HG03571 (cell line): ENCODE measurements around the gene RBM33.
A peak's percentile ranks its signal among the peaks of the same experiment; 100 is the strongest.
"Not testable (repeated sequence)": the region's sequence is repeated elsewhere in the genome, so short reads cannot be mapped to it uniquely, and the experiment has no call there.

Experiments used
- ATAC-seq: cut with Tn5 transposase; IDR thresholded peaks from one replicate; pipeline ENCODE4 v1.9.1; 2021; ENCODE audit not compliant: unreplicated experiment

The RBM33 gene, protein sequence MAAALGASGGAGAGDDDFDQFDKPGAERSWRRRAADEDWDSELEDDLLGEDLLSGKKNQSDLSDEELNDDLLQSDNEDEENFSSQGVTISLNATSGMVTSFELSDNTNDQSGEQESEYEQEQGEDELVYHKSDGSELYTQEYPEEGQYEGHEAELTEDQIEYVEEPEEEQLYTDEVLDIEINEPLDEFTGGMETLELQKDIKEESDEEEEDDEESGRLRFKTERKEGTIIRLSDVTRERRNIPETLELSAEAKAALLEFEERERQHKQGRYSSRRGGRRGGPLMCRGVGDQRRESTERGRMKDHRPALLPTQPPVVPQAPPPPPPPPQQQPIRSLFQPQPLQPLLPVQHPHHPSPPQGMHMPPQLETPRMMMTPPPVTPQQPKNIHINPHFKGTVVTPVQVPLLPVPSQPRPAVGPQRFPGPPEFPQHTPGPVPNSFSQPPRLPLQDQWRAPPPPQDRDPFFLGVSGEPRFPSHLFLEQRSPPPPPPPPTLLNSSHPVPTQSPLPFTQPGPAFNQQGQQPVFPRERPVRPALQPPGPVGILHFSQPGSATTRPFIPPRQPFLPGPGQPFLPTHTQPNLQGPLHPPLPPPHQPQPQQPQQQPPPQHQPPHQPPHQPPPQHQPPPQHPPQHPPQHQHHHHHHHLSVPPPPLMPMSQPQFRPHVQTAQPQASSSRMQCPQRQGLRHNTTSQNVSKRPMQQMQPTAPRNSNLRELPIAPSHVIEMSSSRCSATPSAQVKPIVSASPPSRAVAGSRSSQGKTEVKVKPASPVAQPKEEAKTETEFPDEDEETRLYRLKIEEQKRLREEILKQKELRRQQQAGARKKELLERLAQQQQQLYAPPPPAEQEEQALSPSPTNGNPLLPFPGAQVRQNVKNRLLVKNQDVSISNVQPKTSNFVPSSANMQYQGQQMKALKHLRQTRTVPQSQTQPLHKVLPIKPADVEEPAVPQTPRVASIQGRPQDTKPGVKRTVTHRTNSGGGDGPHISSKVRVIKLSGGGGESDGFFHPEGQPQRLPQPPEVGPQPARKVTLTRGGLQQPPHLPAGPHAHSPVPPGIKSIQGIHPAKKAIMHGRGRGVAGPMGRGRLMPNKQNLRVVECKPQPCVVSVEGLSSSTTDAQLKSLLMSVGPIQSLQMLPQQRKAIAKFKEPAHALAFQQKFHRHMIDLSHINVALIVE

GRCh38 chr7:155644178-155644970 is at the start of gene RBM33:
TSS of gene RBM33 (plus strand) at chr7:155644661. CDS start at chr7:155644877, 216 bp downstream.
- peak; percentile 80 for ATAC-seq

GRCh38 chr7:155594961-155595366 is 49.5 kb upstream of the RBM33 start:
- ATAC-seq, result no peak

DNA sequence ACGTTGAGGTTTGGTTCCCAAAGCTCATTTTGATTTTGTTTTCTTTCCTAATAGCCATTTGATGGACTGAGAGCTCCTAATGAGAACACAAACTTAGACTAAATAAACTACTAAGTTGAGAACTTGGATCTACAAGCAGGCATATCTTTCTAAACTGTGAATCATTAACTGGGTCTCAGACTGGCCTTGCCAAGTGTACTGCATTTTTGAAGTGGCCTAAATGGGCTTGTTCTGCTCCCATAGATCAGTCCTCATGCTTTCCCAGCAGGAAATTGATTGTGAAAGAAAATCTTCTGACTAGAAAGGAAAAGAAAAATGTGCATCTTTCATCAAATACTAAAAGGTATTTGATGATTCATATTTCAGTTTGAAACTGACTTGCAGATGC is 46.7 kb upstream of the RBM33 start:
- ATAC-seq, result no peak

GRCh38 chr7:155598810-155599210 is 45.7 kb upstream of the RBM33 start:
- ATAC-seq, result peak; percentile 76

DNA sequence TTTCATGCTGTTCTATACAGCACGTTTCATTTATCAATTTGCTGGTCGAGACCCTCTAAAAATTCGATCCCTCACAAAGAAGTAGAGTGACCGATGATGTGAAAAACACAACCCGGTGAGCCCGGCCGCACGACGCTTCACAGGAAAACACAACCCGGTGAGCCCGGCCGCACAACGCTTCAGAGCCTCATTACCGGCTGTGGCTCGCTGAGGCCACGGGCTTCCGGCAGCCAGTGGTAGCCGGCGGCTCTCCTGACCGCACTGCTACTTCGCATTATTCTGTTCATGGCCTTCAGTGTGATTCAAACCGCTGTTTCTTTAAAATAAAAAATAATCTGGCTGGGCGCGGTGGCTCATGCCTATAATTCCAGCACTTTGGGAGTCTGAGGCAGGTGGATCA is 42.3 kb upstream of the RBM33 start:
- no peak for ATAC-seq

DNA sequence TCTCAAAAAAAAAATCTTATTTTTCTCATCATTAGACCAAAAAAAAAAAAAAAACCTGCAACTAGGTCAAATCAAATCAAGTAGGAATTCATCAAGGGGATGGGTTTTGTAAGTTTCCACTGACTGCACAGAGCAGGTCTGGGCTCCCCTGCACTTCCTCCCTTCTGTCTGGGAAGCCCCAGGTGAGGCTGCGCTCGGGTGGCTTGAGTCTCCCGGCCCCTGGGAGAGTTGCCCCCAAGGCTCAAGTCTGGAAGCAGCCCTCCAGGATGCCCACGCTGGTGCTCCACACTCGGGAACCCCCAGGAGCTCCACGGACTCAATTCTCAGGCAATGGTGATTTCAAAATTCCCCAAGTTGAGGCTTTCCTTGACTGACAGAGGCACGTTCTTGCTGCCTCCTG is 41.7 kb upstream of the RBM33 start:
- no peak for ATAC-seq

DNA sequence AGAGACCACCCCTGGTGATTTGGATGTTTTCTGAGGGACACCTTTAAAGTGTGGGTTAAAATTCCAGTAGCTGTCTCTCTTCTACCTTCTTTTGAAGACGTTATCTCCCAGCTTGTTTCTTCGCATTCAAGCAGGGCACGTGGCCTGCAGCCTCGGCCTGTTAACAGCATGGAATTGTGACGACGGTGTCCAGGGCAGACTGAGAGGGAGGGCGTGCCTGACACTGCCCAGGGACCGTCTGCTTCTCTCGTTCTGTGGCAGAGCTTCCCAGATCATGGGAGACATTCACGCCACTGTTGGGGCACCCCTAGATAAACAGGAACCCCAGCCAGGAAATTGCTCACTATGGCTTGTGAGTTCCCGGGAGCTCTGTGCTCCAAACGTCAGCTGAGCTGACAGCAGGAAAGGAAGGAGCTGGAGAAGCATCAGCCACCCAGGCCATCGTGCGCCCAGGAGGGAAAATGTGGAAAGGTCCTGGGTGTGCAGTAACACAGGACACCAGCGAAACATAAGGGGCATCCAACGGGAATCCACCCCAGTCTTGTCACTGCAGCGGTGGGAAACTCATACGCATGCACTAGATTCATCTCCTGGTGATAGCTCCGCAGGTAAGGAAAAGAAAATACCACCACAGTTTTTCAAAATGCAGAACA is 41.1 kb upstream of the RBM33 start:
- ATAC-seq, result no peak

DNA sequence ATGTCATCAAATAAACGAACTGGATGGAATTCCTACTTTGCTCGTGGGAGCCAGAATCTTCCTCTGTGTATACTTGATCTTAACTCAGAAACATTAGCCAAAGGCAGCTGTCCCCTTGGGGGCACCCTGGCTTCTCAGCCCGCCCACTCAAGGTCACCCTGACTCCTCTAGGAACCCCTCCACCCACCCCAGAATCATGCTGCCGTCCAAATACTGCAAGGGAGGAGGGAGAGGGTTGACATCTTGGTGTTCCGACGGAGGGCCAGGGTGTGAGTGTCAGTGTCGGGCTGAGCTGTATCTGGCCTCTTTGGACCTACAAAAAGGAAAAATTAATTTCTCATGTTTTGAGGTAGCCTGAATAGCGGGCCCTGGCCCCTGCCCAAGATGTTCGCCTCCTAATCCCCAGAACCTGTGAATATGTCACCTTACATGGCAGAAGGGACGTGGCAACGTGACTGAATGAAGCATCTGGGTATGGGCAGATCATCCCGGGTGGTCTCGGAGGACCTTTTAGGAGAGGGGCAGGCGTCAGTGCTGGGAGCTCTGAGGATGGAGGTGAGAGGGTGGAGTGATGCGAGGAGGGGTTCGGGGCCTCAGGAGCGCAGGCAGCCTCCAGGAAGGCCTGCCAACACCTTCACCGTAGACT is 40.5 kb upstream of the RBM33 start:
- ATAC-seq, result no peak

- ATAC-seq, result no peak
These were observed 39.9 kb upstream of the RBM33 start for GRCh38 chr7:155604504-155604997.

DNA sequence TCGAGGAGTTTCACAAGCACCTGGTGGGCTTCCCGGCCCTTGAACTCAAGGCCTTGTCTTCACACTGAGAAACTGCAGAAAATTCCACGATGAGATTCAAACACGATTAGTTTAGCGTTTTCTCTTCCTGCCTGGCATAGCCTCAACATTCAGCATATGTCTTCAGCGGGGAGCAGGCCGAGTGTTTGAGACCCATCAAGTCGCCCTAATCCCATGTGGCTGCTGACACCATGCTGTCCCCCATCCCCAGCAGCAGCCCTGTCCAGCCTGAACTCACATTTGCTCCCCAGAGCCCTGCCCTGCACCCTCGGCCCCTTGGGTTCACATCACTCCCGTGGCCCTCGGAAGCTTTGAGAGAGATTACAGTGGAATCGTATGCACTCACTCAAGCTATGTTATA is 35.3 kb upstream of the RBM33 start:
- no peak for ATAC-seq

- no peak for ATAC-seq
These were observed 33.7 kb upstream of the RBM33 start for GRCh38 chr7:155610633-155611193.

DNA sequence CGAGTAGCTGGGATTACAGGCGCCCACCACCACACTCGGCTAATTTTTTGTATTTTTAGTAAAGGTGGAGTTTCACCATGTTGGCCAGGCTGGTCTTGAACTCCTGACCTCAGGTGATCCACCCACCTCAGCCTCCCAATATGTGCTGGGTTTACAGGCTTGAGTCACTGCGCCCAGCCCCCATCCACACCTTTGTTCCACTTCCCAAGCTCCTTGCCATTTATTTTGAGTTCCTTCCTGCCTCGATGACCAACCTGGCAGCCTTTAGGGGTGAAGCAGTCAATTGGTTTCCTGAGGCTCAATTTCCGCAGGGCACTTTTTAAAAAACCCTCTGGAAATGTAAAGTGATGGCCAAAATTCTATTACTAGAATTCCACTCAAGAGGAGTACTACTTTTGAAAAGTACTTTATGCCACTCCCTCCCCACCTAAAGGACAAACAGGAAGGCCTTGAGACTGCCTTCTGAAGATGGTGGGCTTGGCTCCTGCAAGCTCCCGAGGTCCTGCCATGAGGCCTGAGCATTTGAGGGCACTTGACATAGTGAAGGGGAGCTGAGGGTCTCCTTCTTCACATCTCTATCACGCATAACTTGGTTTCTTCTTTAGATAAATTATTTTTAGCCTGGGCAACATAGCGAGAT is 32.5 kb upstream of the RBM33 start:
- ATAC-seq, result no peak

GRCh38 chr7:155612658-155613057 is 31.8 kb upstream of the RBM33 start:
- ATAC-seq, result no peak

DNA sequence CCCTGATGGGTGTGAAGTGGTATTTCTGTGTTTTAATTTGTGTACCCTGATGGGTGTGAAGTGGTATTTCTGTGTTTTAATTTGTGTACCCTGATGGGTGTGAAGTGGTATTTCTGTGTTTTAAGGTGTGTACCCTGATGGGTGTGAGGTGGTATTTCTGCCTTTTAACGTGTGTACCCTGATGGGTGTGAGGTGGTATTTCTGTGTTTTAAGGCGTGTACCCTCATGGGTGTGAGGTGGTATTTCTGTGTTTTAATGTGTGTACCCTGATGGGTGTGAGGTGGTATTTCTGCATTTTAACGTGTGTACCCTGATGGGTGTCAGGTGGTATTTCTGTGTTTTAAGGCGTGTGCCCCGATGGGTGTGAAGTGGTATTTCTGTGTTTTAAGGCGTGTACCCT is 29.4 kb upstream of the RBM33 start:
- ATAC-seq, result not testable (repeated sequence)

GRCh38 chr7:155618708-155619633 is 25.5 kb upstream of the RBM33 start:
- ATAC-seq, result no peak

- no peak for ATAC-seq
These were observed 24.7 kb upstream of the RBM33 start for GRCh38 chr7:155619634-155620271.

DNA sequence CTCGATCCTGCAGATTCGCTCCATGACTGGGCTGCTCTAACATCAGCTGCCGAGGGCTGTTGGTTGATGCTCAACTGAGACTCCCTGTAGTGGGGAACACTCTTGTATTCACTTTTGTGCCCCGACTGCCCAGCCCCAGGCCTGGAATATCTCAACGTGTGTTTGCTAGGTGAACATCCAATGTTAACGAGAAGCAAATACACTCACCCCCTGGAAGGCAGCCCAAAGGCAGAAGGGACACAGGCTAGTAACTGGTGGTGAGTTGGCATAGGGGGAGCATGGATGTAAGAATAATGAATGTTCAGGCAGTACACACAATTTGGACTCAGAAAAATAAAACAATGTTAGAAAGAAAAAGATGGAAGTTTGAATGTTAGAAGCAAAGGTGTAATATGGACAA is 24.0 kb upstream of the RBM33 start:
- ATAC-seq, result no peak
